H1 (cell line): ENCODE results near the gene RCC2. TPM values are rescaled to one million over a fixed set of nuclear protein-coding genes. Genes with fewer than 3 reads are reported as not detected.

Experiments
- CBX5 ChIP-seq: fragments of 300-800, 300-1000 bp; sonication (generic); IDR thresholded peaks from 2 replicates; pipeline ENCODE4 v1.7.1; 2016; ENCODE audit warnings: antibody characterized with exemption, low read length, low read depth
- polyA plus RNA-seq, 7 experiments: library from polyadenylated mRNA; depleted of rRNA in 3 of 7; stranded (reverse) in 5 of 7; unstranded in 2 of 7; fragments of >200 nt in 5 of 7; fragments of 200-250 nt in 2 of 7; gene quantifications; 1 replicate in 5 of 7; 2 replicates in 1 of 7; 4 replicates in 1 of 7; pipeline versions ENCODE4 v1.2.1 to v1.2.3, GENCODE V29; 2011 to 2013; ENCODE audit warnings: missing spikeins in 2 of 7, mixed read lengths in 2 of 7
- total RNA-seq: library from RNA; stranded (reverse); fragmentation: NEBNext Ultra II Directional; extraction: Animal tissue kit (Norgen Biotek cat#: 25700); gene quantifications from 2 replicates; pipeline ENCODE4 v1.2.1, GENCODE V29; 2021
- TF ChIP-seq, protein P1 (sequence below): fragments of 300-600 bp; sonication (generic); IDR thresholded peaks from 2 replicates; pipeline ENCODE4 v1.7.1; 2012; ENCODE audit warnings: low read length, moderate library complexity, mild to moderate bottlenecking, inconsistent platforms; ENCODE audit not compliant: insufficient replicate concordance

RCC2 gene
- total and polyA plus RNA-seq, 2 of the 8 experiments (the other 6 are each of a cell fraction or from before 2014, with no cell fraction given), result 229 to 455 TPM

DNA sequence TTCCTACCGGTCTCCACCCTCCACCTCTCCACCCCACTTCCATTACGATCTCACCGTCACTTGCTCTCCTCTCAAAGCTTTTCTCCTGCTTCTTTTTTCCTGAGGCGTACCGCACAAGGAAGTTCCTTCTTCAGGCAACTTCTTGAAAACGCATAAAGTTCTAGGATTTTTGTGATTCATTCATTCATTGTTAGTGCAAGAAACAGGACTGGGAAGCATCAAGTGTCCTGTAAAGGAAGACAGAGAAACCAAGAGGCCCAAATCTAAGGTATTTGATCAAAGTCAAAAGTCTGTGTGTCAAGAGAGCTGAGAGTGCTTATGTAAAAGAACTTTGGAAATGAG, 1.3 kb upstream of the RCC2 start (continued):
- TF ChIP-seq, protein P1, sequence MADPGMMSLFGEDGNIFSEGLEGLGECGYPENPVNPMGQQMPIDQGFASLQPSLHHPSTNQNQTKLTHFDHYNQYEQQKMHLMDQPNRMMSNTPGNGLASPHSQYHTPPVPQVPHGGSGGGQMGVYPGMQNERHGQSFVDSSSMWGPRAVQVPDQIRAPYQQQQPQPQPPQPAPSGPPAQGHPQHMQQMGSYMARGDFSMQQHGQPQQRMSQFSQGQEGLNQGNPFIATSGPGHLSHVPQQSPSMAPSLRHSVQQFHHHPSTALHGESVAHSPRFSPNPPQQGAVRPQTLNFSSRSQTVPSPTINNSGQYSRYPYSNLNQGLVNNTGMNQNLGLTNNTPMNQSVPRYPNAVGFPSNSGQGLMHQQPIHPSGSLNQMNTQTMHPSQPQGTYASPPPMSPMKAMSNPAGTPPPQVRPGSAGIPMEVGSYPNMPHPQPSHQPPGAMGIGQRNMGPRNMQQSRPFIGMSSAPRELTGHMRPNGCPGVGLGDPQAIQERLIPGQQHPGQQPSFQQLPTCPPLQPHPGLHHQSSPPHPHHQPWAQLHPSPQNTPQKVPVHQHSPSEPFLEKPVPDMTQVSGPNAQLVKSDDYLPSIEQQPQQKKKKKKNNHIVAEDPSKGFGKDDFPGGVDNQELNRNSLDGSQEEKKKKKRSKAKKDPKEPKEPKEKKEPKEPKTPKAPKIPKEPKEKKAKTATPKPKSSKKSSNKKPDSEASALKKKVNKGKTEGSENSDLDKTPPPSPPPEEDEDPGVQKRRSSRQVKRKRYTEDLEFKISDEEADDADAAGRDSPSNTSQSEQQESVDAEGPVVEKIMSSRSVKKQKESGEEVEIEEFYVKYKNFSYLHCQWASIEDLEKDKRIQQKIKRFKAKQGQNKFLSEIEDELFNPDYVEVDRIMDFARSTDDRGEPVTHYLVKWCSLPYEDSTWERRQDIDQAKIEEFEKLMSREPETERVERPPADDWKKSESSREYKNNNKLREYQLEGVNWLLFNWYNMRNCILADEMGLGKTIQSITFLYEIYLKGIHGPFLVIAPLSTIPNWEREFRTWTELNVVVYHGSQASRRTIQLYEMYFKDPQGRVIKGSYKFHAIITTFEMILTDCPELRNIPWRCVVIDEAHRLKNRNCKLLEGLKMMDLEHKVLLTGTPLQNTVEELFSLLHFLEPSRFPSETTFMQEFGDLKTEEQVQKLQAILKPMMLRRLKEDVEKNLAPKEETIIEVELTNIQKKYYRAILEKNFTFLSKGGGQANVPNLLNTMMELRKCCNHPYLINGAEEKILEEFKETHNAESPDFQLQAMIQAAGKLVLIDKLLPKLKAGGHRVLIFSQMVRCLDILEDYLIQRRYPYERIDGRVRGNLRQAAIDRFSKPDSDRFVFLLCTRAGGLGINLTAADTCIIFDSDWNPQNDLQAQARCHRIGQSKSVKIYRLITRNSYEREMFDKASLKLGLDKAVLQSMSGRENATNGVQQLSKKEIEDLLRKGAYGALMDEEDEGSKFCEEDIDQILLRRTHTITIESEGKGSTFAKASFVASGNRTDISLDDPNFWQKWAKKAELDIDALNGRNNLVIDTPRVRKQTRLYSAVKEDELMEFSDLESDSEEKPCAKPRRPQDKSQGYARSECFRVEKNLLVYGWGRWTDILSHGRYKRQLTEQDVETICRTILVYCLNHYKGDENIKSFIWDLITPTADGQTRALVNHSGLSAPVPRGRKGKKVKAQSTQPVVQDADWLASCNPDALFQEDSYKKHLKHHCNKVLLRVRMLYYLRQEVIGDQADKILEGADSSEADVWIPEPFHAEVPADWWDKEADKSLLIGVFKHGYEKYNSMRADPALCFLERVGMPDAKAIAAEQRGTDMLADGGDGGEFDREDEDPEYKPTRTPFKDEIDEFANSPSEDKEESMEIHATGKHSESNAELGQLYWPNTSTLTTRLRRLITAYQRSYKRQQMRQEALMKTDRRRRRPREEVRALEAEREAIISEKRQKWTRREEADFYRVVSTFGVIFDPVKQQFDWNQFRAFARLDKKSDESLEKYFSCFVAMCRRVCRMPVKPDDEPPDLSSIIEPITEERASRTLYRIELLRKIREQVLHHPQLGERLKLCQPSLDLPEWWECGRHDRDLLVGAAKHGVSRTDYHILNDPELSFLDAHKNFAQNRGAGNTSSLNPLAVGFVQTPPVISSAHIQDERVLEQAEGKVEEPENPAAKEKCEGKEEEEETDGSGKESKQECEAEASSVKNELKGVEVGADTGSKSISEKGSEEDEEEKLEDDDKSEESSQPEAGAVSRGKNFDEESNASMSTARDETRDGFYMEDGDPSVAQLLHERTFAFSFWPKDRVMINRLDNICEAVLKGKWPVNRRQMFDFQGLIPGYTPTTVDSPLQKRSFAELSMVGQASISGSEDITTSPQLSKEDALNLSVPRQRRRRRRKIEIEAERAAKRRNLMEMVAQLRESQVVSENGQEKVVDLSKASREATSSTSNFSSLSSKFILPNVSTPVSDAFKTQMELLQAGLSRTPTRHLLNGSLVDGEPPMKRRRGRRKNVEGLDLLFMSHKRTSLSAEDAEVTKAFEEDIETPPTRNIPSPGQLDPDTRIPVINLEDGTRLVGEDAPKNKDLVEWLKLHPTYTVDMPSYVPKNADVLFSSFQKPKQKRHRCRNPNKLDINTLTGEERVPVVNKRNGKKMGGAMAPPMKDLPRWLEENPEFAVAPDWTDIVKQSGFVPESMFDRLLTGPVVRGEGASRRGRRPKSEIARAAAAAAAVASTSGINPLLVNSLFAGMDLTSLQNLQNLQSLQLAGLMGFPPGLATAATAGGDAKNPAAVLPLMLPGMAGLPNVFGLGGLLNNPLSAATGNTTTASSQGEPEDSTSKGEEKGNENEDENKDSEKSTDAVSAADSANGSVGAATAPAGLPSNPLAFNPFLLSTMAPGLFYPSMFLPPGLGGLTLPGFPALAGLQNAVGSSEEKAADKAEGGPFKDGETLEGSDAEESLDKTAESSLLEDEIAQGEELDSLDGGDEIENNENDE, result no peak
- no peak for TF ChIP-seq CBX5
